A549 (cell line): Measurements from ENCODE around the gene CACNA1I.

Source experiments
- ESRRA ChIP-seq: fragments of 150-350 bp; IDR thresholded peaks from 2 replicates; pipeline ENCODE4 v1.6.1; 2014; ENCODE audit warnings: mild to moderate bottlenecking, low read length, borderline replicate concordance
- FOSB ChIP-seq: fragments of 250-450 bp; sonication (Bioruptor Pico); IDR thresholded peaks from 2 replicates; pipeline ENCODE4 v1.5.0; 2020; ENCODE audit warnings: mild to moderate bottlenecking, moderate library complexity
- NR3C1 ChIP-seq: fragments of >200 bp; sonication (Bioruptor Twin); formaldehyde crosslinking; IDR thresholded peaks from 3 replicates; pipeline ENCODE4 v1.6.1; 2017
- POLR2A ChIP-seq: IDR thresholded peaks from 2 replicates; pipeline ENCODE4 v1.6.1; 2012; ENCODE audit warnings: mild to moderate bottlenecking, low read length
- TF ChIP-seq, protein P1 (sequence below): fragments of >200 bp; sonication (Bioruptor Twin); formaldehyde crosslinking; IDR thresholded peaks from 3 replicates; pipeline ENCODE4 v1.5.1; 2016

GRCh38 chr22:39686776-39687525, 116.4 kb downstream of the CACNA1I start:
- TF ChIP-seq FOSB (CRISPR knock-in tag) = no peak
- TF ChIP-seq NR3C1 = no peak
- TF ChIP-seq POLR2A = no peak
- TF ChIP-seq, protein P1, sequence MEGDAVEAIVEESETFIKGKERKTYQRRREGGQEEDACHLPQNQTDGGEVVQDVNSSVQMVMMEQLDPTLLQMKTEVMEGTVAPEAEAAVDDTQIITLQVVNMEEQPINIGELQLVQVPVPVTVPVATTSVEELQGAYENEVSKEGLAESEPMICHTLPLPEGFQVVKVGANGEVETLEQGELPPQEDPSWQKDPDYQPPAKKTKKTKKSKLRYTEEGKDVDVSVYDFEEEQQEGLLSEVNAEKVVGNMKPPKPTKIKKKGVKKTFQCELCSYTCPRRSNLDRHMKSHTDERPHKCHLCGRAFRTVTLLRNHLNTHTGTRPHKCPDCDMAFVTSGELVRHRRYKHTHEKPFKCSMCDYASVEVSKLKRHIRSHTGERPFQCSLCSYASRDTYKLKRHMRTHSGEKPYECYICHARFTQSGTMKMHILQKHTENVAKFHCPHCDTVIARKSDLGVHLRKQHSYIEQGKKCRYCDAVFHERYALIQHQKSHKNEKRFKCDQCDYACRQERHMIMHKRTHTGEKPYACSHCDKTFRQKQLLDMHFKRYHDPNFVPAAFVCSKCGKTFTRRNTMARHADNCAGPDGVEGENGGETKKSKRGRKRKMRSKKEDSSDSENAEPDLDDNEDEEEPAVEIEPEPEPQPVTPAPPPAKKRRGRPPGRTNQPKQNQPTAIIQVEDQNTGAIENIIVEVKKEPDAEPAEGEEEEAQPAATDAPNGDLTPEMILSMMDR = no peak
- TF ChIP-seq ESRRA = no peak
